Esophagus muscularis mucosa (tissue), 3 donors: ENCODE measurements around the gene GNPTAB.

Source experiments
- CTCF ChIP-seq, 3 experiments: fragments of 200-600 bp in 2 of 3; fragments of 450-650 bp in 1 of 3; sonication (generic) in 2 of 3; IDR thresholded peaks; one replicate each; pipeline ENCODE4 v1.5.1; 2017 to 2019; ENCODE audit warnings: antibody characterized with exemption in 3 of 3, mild to moderate bottlenecking in 2 of 3, moderate library complexity in 1 of 3
- POLR2A ChIP-seq: fragments of 450-650 bp; IDR thresholded peaks from one replicate; pipeline ENCODE4 v1.6.1; 2017; ENCODE audit warnings: antibody characterized with exemption, moderate library complexity, mild to moderate bottlenecking, low read depth
- POLR2AphosphoS5 ChIP-seq, 2 donors: sonication (generic); formaldehyde crosslinking; IDR thresholded peaks; one replicate each; pipeline ENCODE4 v1.6.1; 2017; ENCODE audit warnings: antibody characterized with exemption in 2 of 2

GRCh38 chr12:101761781-101762180, 69.0 kb downstream of the GNPTAB start:
- TF ChIP-seq POLR2AphosphoS5 (IDR thresholded peaks at IDR 0.05) = no peak
- no peak for TF ChIP-seq CTCF (IDR thresholded peaks at IDR 0.05)
- TF ChIP-seq POLR2A = no peak
